Sciatic nerve (tissue), 2 donors: ENCODE data around the gene ASPG. TPM values are rescaled to one million over a fixed set of nuclear protein-coding genes. Genes with fewer than 3 reads are reported as not detected.

ENCODE experiments used
- ATAC-seq: fragments of 200-7000 bp; cut with Tn5 transposase; one replicate; pipeline ENCODE4 v1.9.1; 2020; ENCODE audit warnings: mild to moderate bottlenecking, moderate library complexity
- DNase-seq: peaks from one replicate; pipeline ENCODE4 v3.0.0-alpha.2; 2020; ENCODE audit warnings: low spot score
- intact Hi-C: fragments of 100-400 bp; cut with DNase I; formaldehyde crosslinking; loops from one replicate; pipeline ENCODE4 v1.14.2; 2022
- total RNA-seq: library from RNA; stranded (reverse); fragmentation: NEBNext Ultra II Directional; extraction: Animal tissue kit (Norgen Biotek cat#: 25700); gene quantifications from one replicate; pipeline ENCODE4 v1.2.1, GENCODE V29; 2021
- donor health status: DM: no; HTN: no; CAD: no.
- donor health status: DM: no; HTN: no; CAD: no.

Gene ASPG
- total RNA-seq, 1 donor from 2014 or later: 4.6 TPM

GRCh38 chr14:104139460-104140212 lies 54.1 kb downstream of the ASPG start:
- intact Hi-C loops: loop anchor here (5.0 kb wide), 1 partner anchor 503 kb away; no protein-coding TSS in a partner anchor
- ATAC-seq: no peak
- peak; percentile 55 for DNase-seq

- intact Hi-C loops: no loop called here
- no peak for ATAC-seq
- DNase-seq: peak; percentile 43
Measured at GRCh38 chr14:104140213-104140462, 54.6 kb downstream of the ASPG start.

GRCh38 chr14:104140463-104141331 lies 55.2 kb downstream of the ASPG start:
- DNase-seq (peak; percentile 37), ATAC-seq (no peak)

GRCh38 chr14:104141621-104142091 lies 56.2 kb downstream of the ASPG start:
- ATAC-seq (no peak), DNase-seq (peak; percentile 51)
- intact Hi-C loops: no loop called here

More at GRCh38 chr14:104140463-104141331, 55.2 kb downstream of the ASPG start:
- intact Hi-C loops: no loop called here

GRCh38 chr14:104142136-104142945 lies 56.8 kb downstream of the ASPG start:
- DNase-seq (peak; percentile 45), ATAC-seq (no peak)
- intact Hi-C loops: no loop called here

GRCh38 chr14:104142946-104143470 lies 57.5 kb downstream of the ASPG start:
- DNase-seq: peak; percentile 49
- ATAC-seq: no peak
- intact Hi-C loops: no loop called here

- DNase-seq (peak; percentile 43), ATAC-seq (no peak)
- intact Hi-C loops: no loop called here
Measured at GRCh38 chr14:104143521-104144452, 58.3 kb downstream of the ASPG start.

- ATAC-seq (no peak), DNase-seq (no peak)
- intact Hi-C loops: no loop called here
Measured at GRCh38 chr14:104144453-104144790, 58.9 kb downstream of the ASPG start.

GRCh38 chr14:104144911-104145825 lies 59.7 kb downstream of the ASPG start:
- DNase-seq (peak; percentile 51), ATAC-seq (no peak)
- intact Hi-C loops: no loop called here

- ATAC-seq (no peak), DNase-seq (peak; percentile 48)
- intact Hi-C loops: no loop called here
Measured at GRCh38 chr14:104145826-104146601, 60.5 kb downstream of the ASPG start.

- intact Hi-C loops: no loop called here
- ATAC-seq: no peak
- peak; percentile 55 for DNase-seq
Measured at GRCh38 chr14:104146651-104147345, 61.3 kb downstream of the ASPG start.

GRCh38 chr14:104147346-104148125 lies 62.0 kb downstream of the ASPG start:
- no peak for DNase-seq
- intact Hi-C loops: no loop called here
- no peak for ATAC-seq

- intact Hi-C loops: no loop called here
- DNase-seq: no peak
- ATAC-seq: no peak
Measured at GRCh38 chr14:104148433-104149277, 63.2 kb downstream of the ASPG start.

GRCh38 chr14:104149278-104149595 lies 63.7 kb downstream of the ASPG start:
- ATAC-seq (no peak), DNase-seq (no peak)
- intact Hi-C loops: no loop called here
